ENCODE data around the gene VCX2. TPM values are rescaled to one million over a fixed set of nuclear protein-coding genes. Genes with fewer than 3 reads are reported as not detected.

VCX2 gene
- total and polyA plus RNA-seq, 2 donors (not counting 3 experiments of a cell fraction or from before 2014, with no cell fraction given), result not detected

GRCh38 chrX:8201896-8202331 lies 30.8 kb upstream of the VCX2 start:
- ChIA-PET CTCF (no interaction called here), POLR2A (no interaction called here)
- no peak for TF ChIP-seq GATA2 (IDR thresholded peaks at IDR 0.05; ENCODE audit: insufficient read depth, insufficient read length, low read depth, low read length)
- no peak for TF ChIP-seq JUN (IDR thresholded peaks at IDR 0.05; ENCODE audit: borderline replicate concordance, insufficient read depth, insufficient read length, low read depth)
- no peak for TF ChIP-seq MYC (IDR thresholded peaks at IDR 0.05; ENCODE audit: low read depth, low read length)
- TF ChIP-seq MAX (IDR thresholded peaks at IDR 0.05; ENCODE audit: insufficient read depth, insufficient read length), result no peak
- TF ChIP-seq CTCF (IDR thresholded peaks at IDR 0.05; ENCODE audit: extremely low read depth in 1 of 2, insufficient read depth in 1 of 2, low read depth in 1 of 2, low read length in 2 of 2), result no peak
- no peak for TF ChIP-seq FOS (IDR thresholded peaks at IDR 0.05; ENCODE audit: borderline replicate concordance, insufficient read depth, low read length)
- no peak for TF ChIP-seq EZH2 (IDR thresholded peaks at IDR 0.05; ENCODE audit: borderline replicate concordance, low read depth, low read length, severe bottlenecking)
- no peak for TF ChIP-seq POLR2AphosphoS5 (IDR thresholded peaks at IDR 0.05; ENCODE audit: insufficient read depth, low read depth, low read length)
- TF ChIP-seq POLR2A (IDR thresholded peaks at IDR 0.05; ENCODE audit: low read depth, low read length), result no peak
- no peaks in the 10 kb centered on the region for H3K9me1 ChIP-seq (replicated peaks; ENCODE audit: control insufficient read depth, extremely low read depth, insufficient read depth, low read length)
- H3K27me3 ChIP-seq (ENCODE audit: control insufficient read depth in 2 of 2, insufficient read depth in 2 of 2, low read length in 2 of 2), result no peaks in the 10 kb centered on the region
- intact Hi-C loops (cut with micrococcal nuclease) (no loop called here), dilution Hi-C loops (cut with MboI; ENCODE audit: extremely low pct_ligation_motif_present, low sequenced_read_pairs) (no loop called here)
- H3K4me3 ChIP-seq (replicated peaks in 1 of 3; ENCODE audit: insufficient read depth in 1 of 3, low read depth in 1 of 3, low read length in 3 of 3), result no peak overlapping the region
- no peak overlapping the region for H3K27ac ChIP-seq (ENCODE audit: insufficient read depth, low read depth, low read length)
- no peaks in the 10 kb centered on the region for H4K20me1 ChIP-seq (replicated peaks; ENCODE audit: control insufficient read depth, extremely low read depth, insufficient read depth, low read length)
- no TSS peak for BruUV-seq (replicated peaks)
- DNase-seq (ENCODE audit: low read depth, low spot score), result no peak
- H3K4me2 ChIP-seq (ENCODE audit: insufficient read depth, low read length), result no peak overlapping the region
- H3K36me3 ChIP-seq (ENCODE audit: control insufficient read depth in 2 of 2, extremely low read depth in 1 of 2, insufficient read depth in 2 of 2, low read length in 2 of 2), result no peaks in the 10 kb centered on the region
- H2AFZ ChIP-seq (ENCODE audit: low read depth, low read length), result no peak overlapping the region
- no peaks in the 10 kb centered on the region for H3K4me1 ChIP-seq (ENCODE audit: control insufficient read depth, extremely low read depth, insufficient read depth, low read length)
- no peak for FAIRE-seq
- H3K79me2 ChIP-seq (ENCODE audit: control insufficient read depth, insufficient read depth, low read length), result no peaks in the 10 kb centered on the region
- H3K9me3 ChIP-seq (replicated peaks; ENCODE audit: control insufficient read depth, insufficient read depth, low read length), result no peaks in the 10 kb centered on the region
- H3K9ac ChIP-seq (replicated peaks; ENCODE audit: extremely low read depth, insufficient read depth, low read length), result no peak overlapping the region

Measured in endothelial cell of umbilical vein (primary cell).